ENCODE data around the gene SLC12A5.

The SLC12A5 gene

GRCh38 chr20:46057856-46058598 is 29.0 kb downstream of the SLC12A5 start:
- no peak overlapping the region for H3K4me3 ChIP-seq (ENCODE audit: low read depth, low read length)
- peak; percentile 4 for TF ChIP-seq CTCF (IDR thresholded peaks at IDR 0.05; ENCODE audit: insufficient read depth, low read depth, low read length, missing control alignments)
- DNase-seq (ENCODE audit: low read depth), result no peak

GRCh38 chr20:46058599-46059281 is 29.7 kb downstream of the SLC12A5 start:
- H3K4me3 ChIP-seq (ENCODE audit: low read depth, low read length), result no peak overlapping the region
- no peak for TF ChIP-seq CTCF (IDR thresholded peaks at IDR 0.05; ENCODE audit: insufficient read depth, low read depth, low read length, missing control alignments)
- DNase-seq (ENCODE audit: low read depth), result no peak

GRCh38 chr20:46060301-46060881 is 31.4 kb downstream of the SLC12A5 start:
- no peak for TF ChIP-seq CTCF (IDR thresholded peaks at IDR 0.05; ENCODE audit: insufficient read depth, low read depth, low read length, missing control alignments)
- peak; percentile 45 for DNase-seq (ENCODE audit: low read depth)

GRCh38 chr20:46060975-46061374 is 32.0 kb downstream of the SLC12A5 start:
- no peak for DNase-seq (ENCODE audit: low read depth)
- TF ChIP-seq CTCF (IDR thresholded peaks at IDR 0.05; ENCODE audit: insufficient read depth, low read depth, low read length, missing control alignments), result no peak
- H3K4me3 ChIP-seq (ENCODE audit: low read depth, low read length), result no peak overlapping the region

More at GRCh38 chr20:46060301-46060881, 31.4 kb downstream of the SLC12A5 start:
- H3K4me3 ChIP-seq (ENCODE audit: low read depth, low read length), result no peak overlapping the region

- no peak for TF ChIP-seq CTCF (IDR thresholded peaks at IDR 0.05; ENCODE audit: insufficient read depth, low read depth, low read length, missing control alignments)
- no peak overlapping the region for H3K4me3 ChIP-seq (ENCODE audit: low read depth, low read length)
- DNase-seq (ENCODE audit: low read depth), result no peak
Measured at GRCh38 chr20:46062151-46062550, 33.1 kb downstream of the SLC12A5 start.

- no peak for DNase-seq (ENCODE audit: low read depth)
- no peak for TF ChIP-seq CTCF (IDR thresholded peaks at IDR 0.05; ENCODE audit: insufficient read depth, low read depth, low read length, missing control alignments)
- H3K4me3 ChIP-seq (ENCODE audit: low read depth, low read length), result no peak overlapping the region
Measured at GRCh38 chr20:46062621-46063020, 33.6 kb downstream of the SLC12A5 start.
